Activated T-cell treated with anti-CD3 and anti-CD28 coated beads for 24 hours (primary cell): ENCODE results near the gene CEP76.

ENCODE experiments used
- DNase-seq: peaks from one replicate; pipeline ENCODE4 v3.0.0-alpha.2; 2020; ENCODE audit warnings: low read depth

CEP76 gene, protein sequence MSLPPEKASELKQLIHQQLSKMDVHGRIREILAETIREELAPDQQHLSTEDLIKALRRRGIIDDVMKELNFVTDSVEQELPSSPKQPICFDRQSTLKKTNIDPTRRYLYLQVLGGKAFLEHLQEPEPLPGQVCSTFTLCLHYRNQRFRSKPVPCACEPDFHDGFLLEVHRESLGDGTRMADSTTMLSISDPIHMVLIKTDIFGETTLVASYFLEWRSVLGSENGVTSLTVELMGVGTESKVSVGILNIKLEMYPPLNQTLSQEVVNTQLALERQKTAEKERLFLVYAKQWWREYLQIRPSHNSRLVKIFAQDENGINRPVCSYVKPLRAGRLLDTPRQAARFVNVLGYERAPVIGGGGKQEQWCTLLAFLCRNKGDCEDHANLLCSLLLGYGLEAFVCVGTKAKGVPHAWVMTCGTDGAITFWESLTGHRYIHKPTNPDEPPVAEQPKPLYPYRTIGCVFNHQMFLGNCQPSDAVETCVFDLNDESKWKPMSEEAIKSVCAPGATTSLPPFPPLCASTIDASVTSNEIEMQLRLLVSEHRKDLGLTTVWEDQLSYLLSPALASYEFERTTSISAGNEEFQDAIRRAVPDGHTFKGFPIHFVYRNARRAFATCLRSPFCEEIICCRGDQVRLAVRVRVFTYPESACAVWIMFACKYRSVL

DNA sequence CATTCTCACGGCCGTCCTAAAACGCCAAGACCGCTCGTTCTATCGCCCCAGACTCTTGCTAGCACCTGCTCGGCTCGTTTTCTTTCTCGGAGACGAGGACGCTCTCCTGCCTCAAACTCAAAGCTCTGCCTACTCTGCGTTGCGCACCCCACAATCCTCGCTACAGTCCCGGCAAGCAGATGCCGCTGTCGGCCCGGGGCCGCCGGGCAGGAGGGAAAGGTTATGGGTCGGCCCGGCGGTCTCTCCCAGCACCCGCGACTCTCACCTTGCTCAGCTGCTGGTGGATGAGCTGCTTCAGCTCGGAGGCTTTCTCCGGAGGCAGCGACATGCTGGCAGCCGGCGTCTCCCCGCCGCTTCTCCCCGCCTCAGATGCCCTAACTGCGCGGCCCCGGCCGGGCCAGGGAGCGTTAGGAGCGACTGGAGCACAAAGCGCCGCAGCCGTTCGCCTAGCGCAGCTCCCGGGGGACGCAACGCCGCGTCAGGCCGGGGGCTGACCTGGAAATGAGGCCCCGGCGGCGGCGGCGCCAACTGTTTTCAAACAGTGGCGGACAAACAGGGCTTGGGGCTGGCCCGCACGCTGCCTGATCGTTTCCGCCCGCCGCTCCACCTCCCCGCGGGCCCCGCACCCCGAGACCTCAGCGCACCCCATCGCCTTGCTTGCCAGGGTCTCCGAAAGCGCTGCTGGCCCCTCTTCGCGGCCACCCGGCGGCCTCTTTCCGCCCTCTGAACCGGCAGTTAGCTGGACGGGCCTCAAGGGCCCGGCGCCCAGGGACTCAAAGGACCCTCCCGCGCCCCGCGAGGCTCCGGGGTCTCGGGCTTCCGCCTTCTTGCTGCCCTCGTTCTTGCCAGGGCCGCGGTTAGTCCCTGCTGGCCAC is at the start of gene CEP76, which contains the start of gene PSMG2:
Gene CEP76, minus strand, starts transcription at position 503 of the 875 bp plus-strand sequence. Its CDS starts 175 bp downstream, at position 328.
Gene PSMG2, plus strand, starts transcription at position 822 of the 875 bp plus-strand sequence. CDS start 66 bp downstream, outside the sequence.
- peak; percentile 76 for DNase-seq

DNA sequence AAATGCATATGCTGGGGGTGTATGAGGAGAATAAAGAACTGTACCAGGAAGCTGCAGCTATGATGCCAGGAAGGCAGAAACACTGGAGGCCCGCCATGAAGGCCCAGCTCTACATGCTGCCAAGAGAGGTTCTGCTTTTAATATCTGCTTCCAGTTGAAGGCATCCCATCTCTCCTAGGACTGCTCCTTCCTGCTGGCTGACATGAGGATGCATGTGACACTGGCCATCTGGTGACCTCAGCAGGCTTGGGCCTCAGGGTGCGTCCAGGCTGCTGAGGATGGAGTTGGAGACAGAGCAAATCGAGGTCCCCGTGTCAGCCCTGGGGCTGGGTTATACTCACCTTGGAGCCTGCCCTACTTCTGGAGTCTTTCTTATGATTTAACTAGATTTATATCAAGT is 49.4 kb upstream of the CEP76 start:
- no peak for DNase-seq

GRCh38 chr18:12751503-12751884 is 49.0 kb upstream of the CEP76 start:
- no peak for DNase-seq

GRCh38 chr18:12750715-12751502 is 48.4 kb upstream of the CEP76 start:
- DNase-seq = no peak

DNA sequence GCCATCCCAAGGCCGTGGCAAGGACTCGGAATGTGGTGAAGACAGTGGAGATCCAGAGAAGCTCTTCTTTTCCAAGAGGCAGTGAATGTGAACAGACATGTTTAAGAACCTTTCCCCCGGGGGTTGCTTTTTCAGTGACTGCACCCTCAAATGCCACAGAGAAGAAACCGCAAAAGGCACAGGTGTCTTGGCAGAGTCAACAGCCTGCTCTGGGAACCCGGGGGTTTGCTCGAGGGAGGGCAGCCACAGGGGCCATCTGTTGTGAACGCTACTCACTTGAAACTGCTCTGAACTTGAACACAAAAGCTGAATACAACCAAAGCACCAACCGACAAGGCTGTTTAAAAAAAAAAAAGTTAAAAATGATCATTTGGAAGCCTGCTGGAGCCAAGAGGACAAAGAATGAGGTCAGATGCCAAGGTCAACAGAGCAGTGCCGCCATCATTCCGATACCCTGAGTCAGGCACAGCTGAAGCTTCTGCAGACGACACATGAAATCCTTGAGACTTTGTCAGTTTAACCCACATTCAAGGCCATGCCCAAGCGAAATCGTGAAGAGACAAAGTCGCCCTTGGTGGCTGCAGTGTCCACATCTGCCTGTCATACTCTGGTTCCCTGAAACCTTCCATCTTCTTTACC is 47.7 kb upstream of the CEP76 start:
- DNase-seq = no peak

DNA sequence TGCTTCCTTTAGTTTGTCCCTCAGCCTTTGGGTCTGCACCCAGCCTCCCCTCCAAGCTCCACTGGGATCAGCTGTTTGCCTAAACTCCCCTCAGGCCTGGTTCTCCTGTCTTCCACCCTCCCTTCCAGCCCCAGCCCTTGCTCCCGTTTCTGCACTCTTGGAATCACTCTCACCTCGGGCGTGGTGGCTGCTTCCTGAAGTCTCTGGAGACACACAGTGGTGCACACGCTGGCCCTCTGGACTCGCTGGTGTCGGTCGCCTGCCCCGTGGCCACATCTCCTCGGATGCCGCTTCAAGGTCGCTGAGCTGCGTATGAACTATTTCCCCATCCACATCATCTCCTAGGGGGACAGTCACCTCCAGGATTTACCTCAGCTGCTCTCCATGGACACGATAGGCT is 46.6 kb upstream of the CEP76 start:
- no peak for DNase-seq

GRCh38 chr18:12748671-12749070 is 46.1 kb upstream of the CEP76 start:
- DNase-seq = no peak

DNA sequence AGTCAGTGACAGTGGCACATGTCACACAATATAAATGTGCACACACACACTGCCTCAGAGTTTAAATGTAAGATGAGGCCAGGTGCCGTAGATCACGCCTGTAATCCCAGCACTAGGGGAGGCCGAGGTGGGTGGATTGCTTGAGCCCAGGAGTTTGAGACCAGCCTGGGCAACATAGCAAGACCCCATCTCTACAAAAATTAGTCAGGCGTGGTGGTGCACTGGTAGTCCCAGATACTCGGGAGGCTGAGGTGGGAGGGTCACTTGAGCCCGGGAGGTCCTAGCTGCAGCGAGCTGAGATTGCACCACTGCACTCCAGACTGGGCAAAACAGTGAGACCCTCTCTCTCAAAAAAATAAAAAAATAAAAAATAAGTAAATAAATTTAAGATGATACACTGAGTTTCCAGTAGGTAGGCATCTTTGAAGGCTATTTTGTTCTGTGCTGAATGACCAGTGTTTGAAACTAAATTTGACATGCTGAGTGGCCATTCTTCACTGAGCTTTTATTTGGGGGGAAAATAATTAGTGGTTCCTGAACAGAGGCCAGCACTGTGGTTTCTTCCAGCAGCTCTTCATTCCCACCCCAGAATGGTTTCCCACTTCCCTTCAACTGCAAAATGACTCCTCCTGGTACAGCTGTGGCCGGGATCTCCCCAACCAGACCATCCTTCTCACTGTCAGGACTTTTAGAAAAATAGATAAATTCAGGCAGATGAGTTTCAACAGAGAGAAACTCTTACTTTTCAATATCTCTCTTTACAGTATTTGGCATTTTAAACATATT is 45.2 kb upstream of the CEP76 start:
- DNase-seq = no peak

DNA sequence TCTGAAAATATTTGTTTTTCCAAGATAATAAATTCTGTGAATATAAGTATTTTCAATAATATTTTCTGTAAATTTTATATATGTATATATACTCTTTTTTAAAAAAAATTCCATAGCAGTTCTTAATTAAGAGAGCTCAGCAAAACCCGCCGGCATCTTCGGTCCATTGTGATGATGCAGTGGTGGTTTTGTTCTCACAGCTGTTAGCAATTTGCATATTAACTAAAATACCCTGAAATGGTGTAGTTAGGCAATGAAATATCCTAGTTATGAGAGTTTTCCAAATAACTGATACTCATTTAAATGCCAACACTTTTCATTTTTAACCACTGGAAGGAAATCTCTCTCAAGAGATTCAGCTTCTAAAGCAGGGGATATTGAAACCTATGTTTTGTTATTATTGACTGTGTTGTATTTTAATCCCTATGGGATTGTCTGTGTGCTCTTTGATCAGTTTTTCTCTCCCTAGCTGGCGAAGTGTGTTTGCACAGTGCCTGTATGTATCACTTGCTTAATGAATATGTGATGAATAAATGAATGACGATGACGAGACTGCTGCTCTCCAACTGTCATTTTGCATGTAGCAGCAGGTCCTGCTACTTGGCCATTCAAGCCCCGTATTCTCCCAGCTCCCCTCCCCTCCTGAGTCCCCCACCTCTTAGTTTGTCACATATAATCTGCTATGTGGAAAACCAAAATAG is 42.7 kb upstream of the CEP76 start:
- DNase-seq = no peak

DNA sequence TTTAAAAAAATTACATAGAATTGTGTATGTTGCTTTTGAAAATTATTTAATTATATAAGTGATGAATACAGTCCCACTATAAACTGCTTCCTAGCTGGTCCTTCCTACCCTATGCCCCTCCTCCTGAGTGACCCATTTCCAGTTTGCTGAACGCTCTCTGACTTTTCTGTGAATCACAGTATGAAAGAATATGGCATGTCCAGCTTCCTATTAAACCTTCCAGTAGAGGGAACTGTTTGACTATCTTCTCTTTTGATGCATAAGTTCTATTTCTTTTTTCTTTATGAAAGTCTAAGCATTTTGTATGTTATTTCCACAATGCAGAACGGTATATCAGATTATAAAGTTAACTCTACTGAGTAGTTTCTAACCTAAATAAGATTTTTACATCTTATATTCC is 41.6 kb upstream of the CEP76 start:
- no peak for DNase-seq

DNA sequence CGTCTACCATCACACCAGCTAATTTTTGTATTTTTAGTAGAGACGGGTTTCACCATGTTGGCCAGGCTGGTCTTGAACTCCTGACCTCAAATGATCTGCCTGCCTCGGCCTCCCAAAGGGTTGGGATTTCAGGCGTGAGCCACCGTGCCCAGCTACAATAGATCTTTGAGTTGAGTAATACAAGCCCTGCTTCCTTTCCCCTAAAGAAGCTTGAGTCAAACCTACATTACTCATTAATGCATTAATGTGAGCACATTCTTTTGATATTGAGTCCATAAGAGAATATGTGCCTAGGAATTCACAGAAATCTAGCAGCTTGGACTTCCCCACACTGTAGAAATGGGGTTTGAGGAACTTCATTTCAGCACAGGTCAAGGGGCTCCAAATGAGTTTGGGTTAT is 39.9 kb upstream of the CEP76 start:
- no peak for DNase-seq

- no peak for DNase-seq
These were observed 38.8 kb upstream of the CEP76 start for GRCh38 chr18:12741351-12741750.

GRCh38 chr18:12737243-12737902 is 34.9 kb upstream of the CEP76 start:
- DNase-seq = no peak

DNA sequence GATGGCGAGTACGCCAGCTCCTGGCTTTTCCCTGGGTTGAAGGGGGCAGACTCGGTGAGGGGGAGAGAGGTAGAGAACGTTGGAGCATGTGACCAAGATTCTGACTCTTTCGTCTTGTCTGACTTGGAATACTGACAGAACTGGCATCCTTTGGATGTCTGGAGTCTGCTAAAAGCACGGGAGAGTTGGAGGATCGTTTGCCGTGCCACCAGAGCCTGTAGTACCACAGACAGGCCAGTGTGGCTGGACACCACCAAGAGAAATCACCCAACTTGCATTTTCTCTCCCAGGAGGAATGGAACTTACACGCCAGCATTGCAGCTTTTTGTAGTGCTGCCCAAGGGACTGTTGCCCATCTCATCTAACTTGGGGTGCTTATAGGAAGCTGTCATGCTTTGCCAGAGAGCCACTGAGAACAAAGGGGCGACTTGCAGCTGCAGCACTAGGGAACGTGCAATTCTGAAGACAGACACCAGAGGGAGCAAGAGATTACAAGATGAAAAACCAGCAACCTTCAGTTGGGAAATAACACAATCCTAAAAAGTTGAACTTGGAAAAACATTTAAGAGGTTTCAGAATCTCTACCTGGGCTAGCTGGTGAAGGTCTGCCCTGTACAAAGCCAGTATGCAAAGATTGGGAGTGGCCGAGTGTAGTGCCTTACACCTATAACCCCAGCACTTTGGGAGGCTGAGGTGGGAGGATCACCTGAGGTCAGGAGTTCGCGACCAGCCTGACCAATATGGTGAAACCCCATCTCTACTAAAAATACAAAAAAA is 24.4 kb upstream of the CEP76 start:
- peak; percentile 54 for DNase-seq

DNA sequence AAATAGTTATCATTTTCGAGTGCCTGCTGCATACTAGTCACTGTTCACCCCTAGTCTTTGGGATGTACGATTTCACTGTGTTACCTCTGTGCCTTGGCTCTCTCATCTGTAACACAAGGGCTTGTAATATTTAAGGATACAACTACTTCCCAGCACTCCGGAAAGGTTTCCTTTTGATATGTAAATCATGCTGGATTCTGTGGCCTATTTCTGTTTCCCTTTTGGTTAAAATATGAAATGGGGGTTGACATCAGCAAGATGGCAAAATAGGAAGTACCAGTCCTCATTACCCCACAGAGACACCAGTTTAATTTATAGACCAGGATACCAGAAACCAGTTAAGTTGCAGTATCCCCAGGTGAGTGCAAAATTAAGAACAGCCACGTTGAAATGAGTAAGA is 23.8 kb upstream of the CEP76 start:
- DNase-seq = no peak

DNA sequence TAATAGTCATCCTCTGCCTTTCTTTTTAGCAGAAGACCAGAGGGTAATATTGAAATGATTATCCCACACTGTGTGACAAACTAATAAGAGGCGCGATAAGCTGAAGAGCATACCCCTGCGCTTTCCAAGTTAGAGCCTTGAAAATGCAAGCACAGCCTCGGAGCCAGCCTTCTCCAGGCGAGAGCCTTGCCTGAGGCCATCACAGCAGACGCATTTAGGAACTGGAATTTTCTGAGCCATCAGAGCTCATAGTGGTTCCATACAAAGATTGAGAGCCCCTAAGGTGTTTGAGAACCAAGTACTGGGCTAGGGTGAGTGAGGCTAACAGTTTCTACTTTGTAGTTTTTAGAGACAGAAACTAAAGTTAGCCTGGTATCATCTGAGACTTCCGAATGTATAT is 20.2 kb upstream of the CEP76 start:
- DNase-seq = no peak

DNA sequence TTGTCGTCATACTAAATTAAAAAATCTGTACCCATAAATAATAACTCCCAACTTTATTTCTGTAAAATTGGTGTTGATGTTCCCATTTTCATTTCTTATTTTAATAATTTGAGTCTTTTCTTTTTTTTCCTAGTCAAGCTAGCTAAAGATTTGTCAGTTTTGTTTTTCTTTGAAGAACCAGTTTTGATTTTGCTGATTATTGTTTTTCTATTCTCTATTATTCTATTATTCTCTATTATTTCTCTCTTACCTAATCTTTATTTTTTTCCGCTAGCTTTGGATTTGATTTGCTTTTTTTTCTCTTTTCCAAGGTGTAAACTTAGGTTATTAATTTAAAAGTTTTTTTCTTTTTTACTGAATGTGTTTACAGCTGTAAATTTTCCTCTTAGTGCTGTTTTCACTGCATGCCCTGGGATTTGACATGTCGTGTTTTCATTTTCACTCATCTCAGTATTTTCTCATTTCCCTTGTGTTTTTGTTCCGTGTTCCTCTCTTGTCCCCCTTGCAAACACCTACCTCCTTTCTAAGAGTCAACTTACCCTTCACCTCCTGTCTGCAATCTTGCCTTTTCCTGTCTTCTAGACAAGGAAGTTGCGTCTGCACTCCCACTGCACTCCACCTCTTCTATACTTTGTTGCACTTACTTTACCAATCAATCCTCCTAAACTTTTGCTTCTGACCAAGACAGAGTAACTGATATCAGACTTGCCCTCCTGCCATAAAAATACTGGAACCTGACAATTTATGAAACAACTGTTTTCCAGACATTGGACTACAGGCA is 19.2 kb upstream of the CEP76 start:
- no peak for DNase-seq

- DNase-seq = no peak
These were observed 8.9 kb upstream of the CEP76 start for GRCh38 chr18:12711446-12711845.
